ENCODE measurements around the gene CRISP1.

CRISP1 gene

GRCh38 chr6:49839162-49839561, 27.2 kb downstream of the CRISP1 start:
- no peak for DNase-seq

- DNase-seq = no peak
These were observed 31.2 kb downstream of the CRISP1 start for GRCh38 chr6:49835140-49835539.

DNA sequence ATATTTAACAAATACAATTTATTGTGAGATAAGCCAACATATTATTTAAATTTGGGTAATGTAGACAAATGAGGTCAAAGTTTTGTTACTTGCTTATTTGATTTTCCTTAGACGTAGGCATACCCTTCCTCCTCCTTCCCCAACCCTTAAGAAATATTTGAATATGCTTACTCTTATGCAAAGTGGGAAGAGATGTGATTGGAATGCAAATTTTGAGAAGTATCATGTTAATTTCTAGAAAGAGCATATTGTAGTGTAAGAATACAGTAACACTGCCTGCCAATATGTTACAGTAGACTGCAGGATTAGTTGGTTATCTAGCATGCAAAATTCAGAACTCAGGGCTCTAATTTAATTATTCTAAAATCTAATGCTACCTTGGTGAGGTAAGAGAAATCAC, 32.9 kb downstream of the CRISP1 start:
- peak; percentile 73 for DNase-seq

GRCh38 chr6:49826743-49827406, 39.5 kb downstream of the CRISP1 start:
- DNase-seq = no peak

DNA sequence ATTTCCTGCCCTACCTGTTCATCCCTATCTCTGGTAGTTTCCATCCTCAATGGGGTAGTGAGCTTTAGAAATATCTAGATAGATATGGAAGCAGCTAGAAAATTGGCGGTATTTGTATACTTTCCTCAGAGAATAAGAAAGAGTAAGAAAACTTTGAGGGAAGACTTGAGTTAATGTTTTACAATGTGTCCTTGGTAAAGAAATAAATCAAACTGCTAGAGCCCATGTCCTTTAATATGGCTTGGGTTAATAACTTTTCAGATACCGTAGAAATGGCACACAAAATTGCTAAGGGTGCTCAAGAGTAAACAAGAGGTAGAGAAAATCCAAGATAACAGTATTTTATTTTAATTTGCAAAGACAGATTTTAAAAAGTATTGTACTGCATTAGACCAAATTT, 51.2 kb downstream of the CRISP1 start:
- no peak for DNase-seq

GRCh38 chr6:49813248-49813647, 53.1 kb downstream of the CRISP1 start:
- no peak for DNase-seq

GRCh38 chr6:49806145-49806544, 60.2 kb downstream of the CRISP1 start:
- no peak for DNase-seq

- DNase-seq = no peak
These were observed 61.1 kb downstream of the CRISP1 start for GRCh38 chr6:49805246-49805645.

GRCh38 chr6:49801525-49801924, 64.8 kb downstream of the CRISP1 start:
- no peak for DNase-seq

- DNase-seq = no peak
These were observed 67.2 kb downstream of the CRISP1 start for GRCh38 chr6:49799090-49799489.

DNA sequence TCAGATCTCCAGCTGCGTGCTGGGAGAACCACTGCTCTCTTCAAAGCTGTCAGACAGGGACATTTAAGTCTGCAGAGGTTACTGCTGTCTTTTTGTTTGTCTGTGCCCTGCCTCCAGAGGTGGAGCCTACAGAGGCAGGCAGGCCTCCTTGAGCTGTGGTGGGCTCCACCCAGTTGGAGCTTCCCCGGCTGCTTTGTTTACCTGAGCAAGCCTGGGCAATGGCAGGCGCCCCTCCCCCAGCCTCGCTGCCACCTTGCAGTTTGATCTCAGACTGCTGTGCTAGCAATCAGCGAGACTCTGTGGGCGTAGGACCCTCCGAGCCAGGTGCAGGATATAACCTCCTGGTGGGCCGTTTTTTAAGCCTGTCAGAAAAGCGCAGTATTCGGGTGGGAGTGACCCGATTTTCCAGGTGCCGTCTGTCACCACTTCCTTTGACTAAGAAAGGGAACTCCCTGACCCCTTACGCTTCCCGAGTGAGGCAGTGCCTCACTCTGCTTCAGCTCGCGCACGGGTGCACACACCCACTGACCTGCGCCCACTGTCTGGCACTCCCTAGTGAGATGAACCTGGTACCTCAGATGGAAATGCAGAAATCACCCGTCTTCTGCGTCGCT, 69.4 kb downstream of the CRISP1 start:
- DNase-seq = peak; percentile 49

DNA sequence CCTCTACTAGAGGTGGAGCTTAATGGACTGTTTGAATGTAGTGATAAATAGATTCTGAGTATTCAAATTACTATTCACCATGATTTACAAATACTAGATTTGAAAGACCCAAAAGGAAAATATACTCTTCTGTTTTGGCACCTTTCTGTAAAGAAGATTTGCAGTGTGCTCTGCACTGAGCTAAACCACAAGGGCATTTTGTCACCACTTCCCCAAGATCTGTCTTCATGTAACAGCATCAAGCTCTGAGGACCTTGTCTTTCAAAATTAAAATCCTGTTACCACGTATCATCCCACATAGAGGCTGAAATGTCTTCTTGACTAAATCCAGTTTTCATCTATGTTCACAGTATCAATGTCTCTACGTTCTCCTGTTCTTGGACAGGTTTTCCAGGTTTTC, 76.0 kb downstream of the CRISP1 start:
- no peak for DNase-seq

DNA sequence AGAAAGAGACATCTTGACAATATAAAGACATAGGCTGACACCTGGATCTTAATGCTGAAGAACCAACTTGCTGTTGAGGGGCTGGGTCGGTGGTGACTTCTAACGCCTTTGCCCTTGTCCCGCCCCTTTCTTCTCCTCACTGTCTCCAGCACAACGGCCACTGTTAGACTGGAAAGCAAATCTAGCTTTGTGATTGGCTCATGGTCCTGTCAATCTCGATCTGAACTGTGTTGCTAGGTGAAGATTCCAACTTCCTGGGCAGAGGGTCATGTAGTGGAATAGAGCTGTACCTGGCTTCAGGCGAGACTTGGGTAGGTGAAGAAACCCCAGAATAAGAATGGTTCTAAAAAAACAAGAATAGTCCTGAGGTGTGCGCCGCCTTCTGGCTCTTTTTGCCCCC, 79.2 kb downstream of the CRISP1 start, which contains the start of gene PGK2:
PGK2 (minus strand) TSS at position 110 of the 400 bp plus-strand sequence; CDS start at position 12, 98 bp downstream.
- DNase-seq = no peak

- DNase-seq = no peak
These were observed 82.1 kb downstream of the CRISP1 start for GRCh38 chr6:49784272-49784671.
